Naive thymus-derived CD8-positive, alpha-beta T cell (primary cell): Measurements from ENCODE around the gene ZNF217. TPM values are rescaled to one million over a fixed set of nuclear protein-coding genes. Genes with fewer than 3 reads are reported as not detected.

Source experiments
- ATAC-seq, 2 donors: fragments of 150-1000 bp; cut with Tn5 transposase in 1 of 2; sonication (Bioruptor Pico), chemical (Tn5 transposase) in 1 of 2; 1 replicate in 1 of 2; 2 replicates in 1 of 2; pipeline ENCODE4 v1.10.0; 2021; ENCODE audit warnings: mild to moderate bottlenecking in 2 of 2, moderate library complexity in 2 of 2
- POLR2A ChIA-PET: fragments of 350-600 bp; sonication (Branson Sonifier 250); formaldehyde crosslinking; loops from one replicate; lab custom pipeline; 2021; ENCODE audit warnings: antibody characterized with exemption; lab: Charles Lee
- DNase-seq, 10 donors: peaks; one replicate each; pipeline versions ENCODE4 v3.0.0 to v3.0.0-alpha.2; 2020 to 2022
- H3K27ac Mint-ChIP-seq, 10 donors: one replicate each; pipeline ENCODE4 v1.8.0; 2020 to 2022; ENCODE audit warnings: mild to moderate bottlenecking in 10 of 10, mixed read lengths in 10 of 10, moderate library complexity in 4 of 10, inconsistent platforms in 1 of 10
- H3K27me3 Mint-ChIP-seq, 5 donors: one replicate each; pipeline ENCODE4 v1.8.0; 2021 to 2022; ENCODE audit warnings: mixed read lengths in 5 of 5
- H3K36me3 Mint-ChIP-seq, 3 donors: one replicate each; pipeline ENCODE4 v1.8.0; 2020 to 2022; ENCODE audit warnings: mixed read lengths in 3 of 3, mild to moderate bottlenecking in 2 of 3, inconsistent platforms in 1 of 3
- H3K4me1 Mint-ChIP-seq, 4 donors: one replicate each; pipeline ENCODE4 v1.8.0; 2021 to 2022; ENCODE audit warnings: mixed read lengths in 4 of 4
- H3K4me3 Mint-ChIP-seq, 10 donors: one replicate each; pipeline ENCODE4 v1.8.0; 2020 to 2022; ENCODE audit warnings: mild to moderate bottlenecking in 10 of 10, mixed read lengths in 10 of 10, moderate library complexity in 6 of 10, inconsistent platforms in 1 of 10
- H3K9me3 Mint-ChIP-seq, 9 donors: one replicate each; pipeline ENCODE4 v1.8.0; 2020 to 2022; ENCODE audit warnings: mixed read lengths in 9 of 9, mild to moderate bottlenecking in 3 of 9, inconsistent platforms in 1 of 9, moderate library complexity in 1 of 9
- polyA plus RNA-seq, 3 donors: library from polyadenylated mRNA; unstranded; fragments of 300-500 nt; fragmentation: Illumina TruSeq; gene quantifications; one replicate each; pipeline ENCODE4 v1.2.3, GENCODE V29; 2021
- total RNA-seq, 8 experiments: library from RNA in 2 of 8; stranded (reverse) in 2 of 8; gene quantifications; one replicate each; pipeline ENCODE4 v1.2.3 and lab custom pipeline; 2021 to 2026

Gene ZNF217
- total and polyA plus RNA-seq, 5 experiments from 2014 or later: 21.5 to 101 (median 34.2) TPM

DNA sequence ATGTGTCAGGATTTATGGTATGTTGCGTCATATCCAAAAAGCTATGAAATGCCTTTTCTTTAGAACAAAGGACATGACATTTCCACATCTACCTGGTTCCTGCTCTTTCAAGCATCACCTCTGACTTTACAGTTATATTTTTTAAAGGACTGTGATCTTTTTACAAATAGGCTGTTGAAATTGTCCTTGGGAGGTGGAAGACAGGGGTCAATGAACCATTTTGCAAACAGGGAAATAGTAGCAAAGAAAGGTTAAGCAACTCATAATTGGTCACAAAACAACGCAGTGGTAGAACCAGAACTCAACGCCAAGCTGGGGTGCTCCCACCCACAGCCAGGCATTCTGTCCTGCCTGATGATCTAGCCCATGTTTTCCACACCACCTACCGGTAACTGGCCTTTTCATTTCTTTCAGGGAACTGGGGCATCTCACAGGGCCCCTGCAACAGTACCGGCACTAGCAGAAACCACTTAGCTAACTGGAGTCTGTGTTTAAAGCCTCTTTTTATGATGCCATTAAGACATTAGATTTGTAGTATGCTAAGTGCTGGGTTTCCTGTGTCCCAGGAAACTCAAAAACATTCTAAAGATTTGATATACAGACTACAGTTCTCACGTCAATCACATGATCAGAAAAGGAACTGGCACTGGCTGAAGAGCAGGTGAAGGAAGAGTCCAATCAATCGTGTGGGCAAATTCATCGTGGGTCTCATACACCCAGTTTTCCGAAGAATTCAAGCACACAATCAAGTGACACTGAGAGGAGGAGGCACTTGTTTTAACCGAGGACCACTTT is 13.9 kb downstream of the ZNF217 start:
- POLR2A ChIA-PET: interaction anchor here (0.7 to 5.5 kb wide), 13 partner anchors 9 to 370 kb away, joined by 3 to 88 read pairs (median 4); partner anchors contain the start of gene ZNF217
- Mint-ChIP-seq H3K36me3 (peaks cover 31 to 73% (median 39%) of the 10 kb centered on the region in 3 donors), H3K27me3 (no peaks in the 10 kb centered on the region), H3K27ac (peak overlapping the region; percentile 91 to 99 (median 96)), H3K4me1 (peaks cover 29 to 95% (median 77%) of the 10 kb centered on the region in 4 donors), H3K9me3 (no peaks in the 10 kb centered on the region), H3K4me3 (peak overlapping the region; percentile 79 to 94 (median 92))
- ATAC-seq: peak; percentile 41 to 67
- DNase-seq: peak in 2 of 10 donors; percentile 66 to 67

DNA sequence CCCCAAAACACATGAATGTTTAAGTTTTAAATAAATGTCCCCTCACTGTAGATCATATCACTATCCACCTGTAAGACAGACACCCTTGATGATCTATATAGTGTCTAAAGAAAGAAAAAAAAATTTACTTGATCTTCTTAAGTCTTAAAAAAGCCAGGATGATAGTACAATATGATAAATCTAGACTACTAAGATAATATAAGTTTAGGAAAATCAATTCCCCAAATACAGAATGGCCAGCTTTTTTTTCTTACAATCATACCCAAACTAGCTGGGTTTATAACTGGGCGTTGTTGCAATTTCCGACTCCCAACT is 14.4 kb downstream of the ZNF217 start:
- peaks cover 31 to 78% (median 42%) of the 10 kb centered on the region in 3 donors for H3K36me3 Mint-ChIP-seq
- ATAC-seq (peak in 1 of 2 donors; percentile 11), DNase-seq (no peak)
- H3K4me1 Mint-ChIP-seq: peaks cover 29 to 94% (median 80%) of the 10 kb centered on the region in 4 donors
- no peaks in the 10 kb centered on the region for H3K9me3 Mint-ChIP-seq
- peak overlapping the region; percentile 91 to 99 (median 96) for H3K27ac Mint-ChIP-seq
- H3K4me3 Mint-ChIP-seq: peak overlapping the region; percentile 79 to 94 (median 92)
- POLR2A ChIA-PET: interaction anchor here (0.7 to 5.5 kb wide), 12 partner anchors 15 to 371 kb away, joined by 3 to 88 read pairs (median 6); partner anchors contain the start of gene ZNF217
- no peaks in the 10 kb centered on the region for H3K27me3 Mint-ChIP-seq

DNA sequence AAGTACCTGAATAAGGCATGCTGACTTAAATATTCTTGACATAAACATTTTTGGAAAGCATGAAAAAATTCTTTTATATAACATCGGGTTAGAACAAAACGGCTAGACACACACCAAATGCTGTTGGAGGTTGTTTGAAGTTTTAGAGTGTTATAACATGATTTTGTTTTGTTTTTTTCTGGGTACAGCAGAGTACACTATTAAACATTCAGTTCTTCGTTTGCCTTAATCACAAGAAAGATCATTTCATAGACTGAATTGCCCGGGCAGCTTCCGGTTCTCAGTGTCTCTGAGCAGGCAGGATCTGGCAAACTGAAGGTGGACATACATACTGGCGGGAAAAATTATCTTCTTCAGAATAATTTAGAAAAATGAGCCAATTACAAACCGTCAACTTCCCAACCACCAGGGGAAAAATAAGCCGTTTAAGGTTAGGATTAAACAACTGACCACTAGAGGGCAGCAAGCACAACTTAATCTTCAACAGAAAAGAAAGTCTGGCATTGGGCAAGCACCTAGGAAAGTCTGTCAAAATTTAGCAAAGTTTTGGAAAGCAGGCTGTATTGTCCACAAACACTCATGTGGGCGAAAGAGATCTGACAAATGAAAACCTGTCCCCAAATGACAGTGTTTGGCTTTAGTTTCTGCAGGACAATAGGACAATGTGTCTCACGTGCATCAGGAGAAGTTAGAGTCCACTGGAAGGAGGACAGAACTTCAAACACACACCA is 15.0 kb downstream of the ZNF217 start:
- H3K4me3 Mint-ChIP-seq: peak overlapping the region; percentile 79 to 94 (median 92)
- peak overlapping the region; percentile 91 to 99 (median 96) for H3K27ac Mint-ChIP-seq
- H3K27me3 Mint-ChIP-seq: no peaks in the 10 kb centered on the region
- peaks cover 31 to 84% (median 45%) of the 10 kb centered on the region in 3 donors for H3K36me3 Mint-ChIP-seq
- ATAC-seq (peak; percentile 33 to 49), DNase-seq (peak in 9 of 10 donors; percentile 51 to 89 (median 74))
- POLR2A ChIA-PET: interaction anchor here (0.8 to 5.5 kb wide), 9 partner anchors 15 to 361 kb away, joined by 3 to 88 read pairs (median 7); partner anchors contain the start of gene ZNF217
- H3K9me3 Mint-ChIP-seq: no peaks in the 10 kb centered on the region
- H3K4me1 Mint-ChIP-seq: peaks cover 31 to 94% (median 82%) of the 10 kb centered on the region in 4 donors

DNA sequence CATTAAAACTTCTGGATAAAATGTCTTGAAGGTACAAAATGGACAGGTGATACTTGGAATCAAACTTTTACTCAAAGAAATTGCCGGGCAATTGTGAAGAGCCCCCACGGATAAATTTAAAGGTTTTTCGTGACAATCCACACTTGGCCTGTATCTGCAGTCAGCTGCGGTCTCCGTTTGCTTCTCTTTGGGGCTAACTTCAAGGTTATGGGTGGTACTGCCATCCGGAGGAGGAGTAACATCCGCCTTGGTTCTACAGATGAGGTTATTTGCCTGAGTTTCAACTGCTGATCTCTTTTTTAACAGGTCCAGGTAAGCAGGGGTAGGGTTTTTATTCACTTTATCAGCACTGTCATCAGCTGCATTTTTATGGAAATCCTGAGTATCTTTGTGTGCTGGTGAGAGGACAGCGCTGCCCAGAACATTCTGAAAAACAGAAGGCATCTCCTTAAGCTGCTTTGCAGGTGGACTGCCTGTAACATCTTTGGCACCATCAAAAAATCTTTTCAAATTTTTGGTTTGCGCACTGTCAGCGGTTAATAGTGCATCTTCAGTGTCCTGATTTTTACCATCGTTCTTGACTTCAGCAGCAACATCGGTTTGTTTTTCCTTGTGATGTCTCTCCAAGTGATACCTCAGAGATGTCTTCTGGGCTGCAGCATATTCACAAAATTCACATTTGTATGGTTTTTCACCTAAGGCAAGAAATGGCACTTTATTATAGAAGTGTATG is 16.9 kb downstream of the ZNF217 start:
- peak in 3 of 10 donors; percentile 29 to 52 (median 49) for DNase-seq
- Mint-ChIP-seq H3K4me3 (peak overlapping the region; percentile 55 to 93 (median 77)), H3K36me3 (peaks cover 23 to 90% (median 46%) of the 10 kb centered on the region in 3 donors), H3K27ac (peak overlapping the region; percentile 90 to 99 (median 94)), H3K9me3 (no peaks in the 10 kb centered on the region), H3K4me1 (peaks cover 28 to 97% (median 85%) of the 10 kb centered on the region in 4 donors), H3K27me3 (no peaks in the 10 kb centered on the region)
- peak; percentile 45 to 49 for ATAC-seq
- POLR2A ChIA-PET: interaction anchor here (1.0 to 2.0 kb wide), 3 partner anchors 17 to 356 kb away, joined by 3 to 7 read pairs (median 4); partner anchors contain the start of gene ZNF217

DNA sequence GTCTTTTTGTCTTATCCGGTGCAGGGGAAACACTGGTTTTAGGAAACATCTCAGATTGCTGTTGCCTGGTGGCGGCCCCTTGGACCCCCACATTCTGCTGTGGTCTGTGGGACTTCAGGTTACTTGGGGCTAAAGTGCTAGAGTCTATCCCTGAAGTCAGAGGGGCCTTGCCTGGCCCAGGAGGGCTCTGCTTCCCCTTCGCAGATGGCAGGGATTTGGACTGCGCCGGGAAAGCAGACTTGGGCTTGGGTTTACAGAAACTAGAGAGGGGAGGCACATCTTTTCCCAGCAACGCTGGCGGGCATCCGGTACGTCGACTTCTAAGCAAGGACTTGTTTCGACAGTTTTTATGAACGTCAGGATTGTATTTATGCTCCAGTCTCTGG is 17.5 kb downstream of the ZNF217 start:
- no peak for DNase-seq
- POLR2A ChIA-PET: interaction anchor here (0.9 to 2.0 kb wide), 4 partner anchors 18 to 357 kb away, joined by 3 to 7 read pairs (median 6); partner anchors contain the start of gene ZNF217
- no peak for ATAC-seq
- Mint-ChIP-seq H3K27ac (peak overlapping the region; percentile 90 to 99 (median 94)), H3K4me1 (peaks cover 31 to 96% (median 87%) of the 10 kb centered on the region in 4 donors), H3K36me3 (peaks cover 22 to 90% (median 47%) of the 10 kb centered on the region in 3 donors), H3K27me3 (no peaks in the 10 kb centered on the region), H3K9me3 (no peaks in the 10 kb centered on the region), H3K4me3 (peak overlapping the region; percentile 55 to 93 (median 77))

DNA sequence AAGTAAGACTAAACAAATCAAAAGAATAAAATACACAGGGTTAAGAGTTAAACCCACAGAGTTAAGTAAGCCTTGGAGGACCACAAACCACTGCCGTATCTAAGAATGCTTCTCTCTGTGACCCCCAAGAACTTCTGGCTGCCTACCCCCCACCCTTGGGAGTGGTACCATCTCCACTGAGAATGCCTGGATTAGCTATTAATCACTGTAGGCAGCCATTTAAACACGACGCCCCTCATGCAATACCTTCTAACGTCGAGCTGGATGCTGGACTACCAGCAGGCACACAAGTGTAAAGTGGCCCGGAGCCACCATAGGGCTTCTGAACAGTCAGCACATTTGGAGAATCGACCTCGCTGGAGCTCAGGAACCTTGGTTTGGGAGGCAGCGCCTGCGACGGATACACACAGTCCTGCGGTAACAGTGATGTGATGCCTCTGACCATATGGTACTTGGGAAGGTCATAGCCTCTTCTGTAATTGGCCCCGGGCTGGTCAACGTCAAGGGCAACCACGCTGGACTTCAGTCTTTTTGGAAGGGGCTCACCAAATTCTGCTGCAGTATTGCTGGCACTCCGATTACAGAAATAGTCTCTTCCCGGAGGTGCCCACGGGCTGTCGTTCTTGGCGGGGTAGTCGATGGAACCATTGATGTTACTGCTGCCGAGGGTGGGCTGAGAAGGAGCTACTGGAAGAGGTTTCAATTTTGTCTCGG is 18.0 kb downstream of the ZNF217 start:
- POLR2A ChIA-PET: interaction anchor here (0.9 kb wide), 2 partner anchors 342 to 359 kb away, joined by 5 to 7 read pairs; no protein-coding TSS in a partner anchor
- DNase-seq (no peak), ATAC-seq (no peak)
- Mint-ChIP-seq H3K27me3 (no peaks in the 10 kb centered on the region), H3K36me3 (peaks cover 27 to 90% (median 45%) of the 10 kb centered on the region in 3 donors), H3K27ac (peak overlapping the region; percentile 90 to 99 (median 94)), H3K4me1 (peaks cover 31 to 96% (median 89%) of the 10 kb centered on the region in 4 donors), H3K4me3 (peak overlapping the region; percentile 62 to 93 (median 77)), H3K9me3 (no peaks in the 10 kb centered on the region)

DNA sequence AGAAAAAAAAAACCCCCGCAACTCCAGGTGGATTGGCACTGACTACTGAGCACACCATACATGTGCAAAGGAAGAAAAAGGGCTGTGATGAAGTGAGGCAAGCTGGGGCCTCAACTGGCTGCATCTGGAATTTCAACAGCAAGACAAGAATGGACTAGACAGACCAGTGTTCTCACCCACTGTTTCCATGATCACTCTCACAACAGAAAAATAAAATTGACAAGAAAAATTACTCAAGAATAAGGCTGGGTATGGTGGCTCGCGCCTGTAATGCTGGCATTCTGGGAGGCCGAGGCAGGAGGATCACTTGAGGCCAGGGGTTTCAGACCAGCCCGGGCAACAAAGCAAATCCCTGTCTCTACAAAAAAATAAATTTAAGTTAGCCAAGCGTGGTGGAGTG is 18.8 kb downstream of the ZNF217 start:
- Mint-ChIP-seq H3K4me1 (peaks cover 26 to 96% (median 90%) of the 10 kb centered on the region in 4 donors), H3K27me3 (no peaks in the 10 kb centered on the region), H3K9me3 (no peaks in the 10 kb centered on the region), H3K4me3 (peak overlapping the region; percentile 48 to 93 (median 69)), H3K36me3 (peaks cover 23 to 90% (median 49%) of the 10 kb centered on the region in 3 donors), H3K27ac (peak overlapping the region; percentile 90 to 99 (median 94))
- POLR2A ChIA-PET: interaction anchor here (0.7 kb wide), 2 partner anchors 8 to 1387 kb away, joined by 5 read pairs; no protein-coding TSS in a partner anchor
- ATAC-seq (no peak), DNase-seq (no peak)

DNA sequence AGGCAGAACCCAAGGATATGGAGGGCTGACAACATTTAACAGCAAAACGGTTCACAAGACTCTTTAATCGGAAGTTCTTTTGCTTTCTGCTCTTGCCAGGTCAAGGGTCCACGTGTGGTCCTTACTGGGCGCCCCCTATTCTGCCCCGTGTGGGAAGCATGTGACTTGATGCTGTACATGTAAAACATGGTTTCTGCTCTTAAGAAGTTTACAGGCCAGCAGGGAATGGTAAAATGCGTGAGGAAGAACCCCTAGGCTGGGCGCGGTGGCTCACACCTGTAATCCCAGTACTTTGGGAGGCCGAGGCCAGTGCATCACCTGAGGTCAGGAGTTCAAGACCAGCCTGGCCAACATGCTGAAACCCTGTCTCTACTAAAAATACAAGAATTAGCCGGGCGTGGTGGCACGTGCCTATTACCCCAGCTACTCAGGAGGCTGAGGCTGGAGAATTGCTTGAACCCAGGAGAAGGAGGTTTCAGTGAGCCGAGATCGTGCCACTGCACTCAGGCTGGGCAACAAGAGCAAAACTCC is 19.3 kb downstream of the ZNF217 start:
- DNase-seq (no peak), ATAC-seq (no peak)
- Mint-ChIP-seq H3K27ac (peak overlapping the region; percentile 85 to 99 (median 92)), H3K36me3 (peaks cover 23 to 91% (median 49%) of the 10 kb centered on the region in 3 donors), H3K4me3 (peak overlapping the region in 9 of 10 donors; percentile 48 to 93 (median 70)), H3K9me3 (no peaks in the 10 kb centered on the region), H3K4me1 (peaks cover 27 to 95% (median 92%) of the 10 kb centered on the region in 4 donors), H3K27me3 (no peaks in the 10 kb centered on the region)
- POLR2A ChIA-PET: interaction anchor here (0.7 kb wide), 2 partner anchors 8 to 1387 kb away, joined by 5 read pairs; no protein-coding TSS in a partner anchor

DNA sequence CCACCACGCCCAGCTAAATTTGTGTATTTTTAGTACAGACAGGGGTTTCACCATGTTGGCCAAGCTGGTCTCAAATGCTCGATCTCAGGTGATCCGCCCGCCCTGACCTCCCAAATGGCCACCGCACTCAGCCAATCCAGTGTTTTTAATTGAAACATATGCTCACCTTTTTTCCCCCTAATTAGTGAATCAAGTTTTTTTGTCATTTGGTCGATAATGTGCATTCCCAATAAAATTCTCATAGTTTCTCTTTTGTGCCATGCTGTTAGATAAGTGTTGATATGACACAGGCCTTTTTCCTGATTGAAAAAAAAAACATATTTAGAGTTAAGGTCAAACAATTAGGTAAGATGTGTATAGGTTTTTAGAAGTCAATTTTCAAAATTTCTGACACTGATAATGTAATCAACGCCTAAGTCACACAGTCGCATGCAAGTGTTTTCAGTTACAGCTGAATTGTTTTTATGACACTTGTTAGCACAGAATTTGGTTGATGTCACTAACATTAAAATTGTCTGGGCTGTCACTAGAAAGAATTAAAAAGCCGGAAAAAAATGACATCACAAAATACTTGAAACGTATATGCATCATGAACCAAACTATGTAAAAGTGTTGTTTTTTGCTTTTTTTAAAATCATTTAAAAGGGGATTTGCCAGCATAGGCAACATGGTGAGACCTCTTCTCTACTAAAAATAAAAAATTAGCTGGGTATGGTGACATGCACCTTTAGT is 21.9 kb downstream of the ZNF217 start:
- POLR2A ChIA-PET: no interaction called here
- no peaks in the 10 kb centered on the region for H3K27me3 Mint-ChIP-seq
- H3K9me3 Mint-ChIP-seq: no peaks in the 10 kb centered on the region
- peaks cover 29 to 86% (median 80%) of the 10 kb centered on the region in 4 donors for H3K4me1 Mint-ChIP-seq
- no peak for DNase-seq
- H3K36me3 Mint-ChIP-seq: peaks cover 15 to 99% (median 50%) of the 10 kb centered on the region in 3 donors
- no peak for ATAC-seq
- H3K27ac Mint-ChIP-seq: peak overlapping the region; percentile 63 to 99 (median 88)
- peak overlapping the region; percentile 6 to 69 (median 54) for H3K4me3 Mint-ChIP-seq

DNA sequence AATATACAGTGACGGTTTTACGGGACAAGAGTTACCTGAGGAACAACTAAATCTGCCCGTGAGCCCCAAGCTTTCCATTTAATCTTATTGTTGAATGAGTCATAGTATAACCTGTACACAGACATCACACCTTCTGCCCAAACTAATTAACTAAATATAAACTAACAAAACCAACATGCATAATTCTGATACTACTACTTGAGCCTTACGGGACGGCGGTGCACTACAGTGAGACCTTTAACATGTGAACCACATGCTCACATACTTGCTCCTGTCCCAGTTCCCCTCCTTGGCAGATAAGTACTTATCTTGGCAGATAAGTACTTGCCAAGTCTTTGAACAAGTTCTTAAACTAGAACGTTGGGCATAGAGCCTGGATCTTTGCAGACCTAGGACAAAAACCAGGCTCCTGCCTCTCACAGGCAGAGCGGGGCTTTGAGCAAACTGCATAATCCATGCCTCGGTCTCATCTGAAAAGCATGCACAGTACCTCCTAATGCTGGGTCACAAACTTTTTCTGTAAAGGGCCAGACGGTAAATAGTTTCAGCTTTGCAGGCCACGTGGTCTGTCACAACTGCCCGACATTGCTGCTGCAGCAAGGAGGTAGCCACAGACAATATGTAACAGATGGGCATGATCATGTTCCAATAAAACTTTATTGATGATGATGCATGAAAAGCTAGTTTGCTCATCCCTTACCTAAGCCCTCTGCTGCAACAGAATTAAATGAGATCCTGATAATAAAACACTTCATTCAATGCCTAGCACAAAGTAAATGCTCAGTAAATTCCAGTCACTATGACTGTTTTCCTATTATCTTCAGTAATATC is 23.0 kb downstream of the ZNF217 start:
- peak overlapping the region in 9 of 10 donors; percentile 9 to 99 (median 86) for H3K27ac Mint-ChIP-seq
- H3K27me3 Mint-ChIP-seq: no peaks in the 10 kb centered on the region

More for the DNA sequence above, 23.0 kb downstream of the ZNF217 start:
- ATAC-seq: no peak
- POLR2A ChIA-PET: no interaction called here
- Mint-ChIP-seq H3K4me3 (peak overlapping the region in 5 of 10 donors; percentile 3 to 36 (median 12)), H3K9me3 (no peaks in the 10 kb centered on the region), H3K4me1 (peaks cover 20 to 77% (median 72%) of the 10 kb centered on the region in 4 donors), H3K36me3 (peaks cover 9 to 99% (median 45%) of the 10 kb centered on the region in 3 donors)
- DNase-seq: no peak
